Breast epithelium (tissue), 4 donors: ENCODE data around the gene BNIP2. TPM values are rescaled to one million over a fixed set of nuclear protein-coding genes. Genes with fewer than 3 reads are reported as not detected.

Experiments used
- DNase-seq, 2 donors: peaks; one replicate each; pipeline ENCODE4 v3.0.0-alpha.2; 2019; ENCODE audit warnings: low spot score in 2 of 2
- H3K27ac ChIP-seq, 2 donors: fragments of 200-600 bp; sonication (generic) in 1 of 2; one replicate each; pipeline ENCODE4 v1.5.1; 2016 to 2019; ENCODE audit warnings: mild to moderate bottlenecking in 1 of 2
- H3K27me3 ChIP-seq, 2 donors: fragments of 200-600 bp; sonication (generic) in 1 of 2; one replicate each; pipeline versions ENCODE4 v1.5.1 to v1.6.0; 2017 to 2019; ENCODE audit warnings: control low read depth in 1 of 2, mild to moderate bottlenecking in 1 of 2
- H3K36me3 ChIP-seq: fragments of 200-600 bp; one replicate; pipeline ENCODE4 v1.5.1; 2019
- H3K4me1 ChIP-seq, 2 donors: fragments of 200-600 bp; sonication (generic); one replicate each; pipeline ENCODE4 v1.5.1; 2016 to 2019; ENCODE audit warnings: control low read depth in 1 of 2
- H3K4me3 ChIP-seq, 3 donors: fragments of 200-600 bp; sonication (generic); 1 replicate in 2 of 3; 2 replicates in 1 of 3; pipeline ENCODE4 v1.5.1; 2016 to 2019; ENCODE audit warnings: mild to moderate bottlenecking in 3 of 3, moderate library complexity in 2 of 3
- H3K9me3 ChIP-seq, 2 donors: fragments of 200-600 bp; sonication (generic) in 1 of 2; one replicate each; pipeline ENCODE4 v1.5.1; 2016 to 2019; ENCODE audit warnings: control low read depth in 1 of 2
- CTCF ChIP-seq, 3 donors: fragments of 450-650 bp; IDR thresholded peaks; one replicate each; pipeline ENCODE4 v1.5.1; 2016 to 2017; ENCODE audit warnings: antibody characterized with exemption in 3 of 3, mild to moderate bottlenecking in 3 of 3, moderate library complexity in 3 of 3
- POLR2A ChIP-seq: fragments of 450-650 bp; IDR thresholded peaks from one replicate; pipeline ENCODE4 v1.6.1; 2016; ENCODE audit warnings: antibody characterized with exemption, mild to moderate bottlenecking, moderate library complexity
- POLR2AphosphoS5 ChIP-seq, 3 donors: sonication (generic); formaldehyde crosslinking; IDR thresholded peaks; one replicate each; pipeline ENCODE4 v1.6.1; 2017; ENCODE audit warnings: antibody characterized with exemption in 3 of 3
- intact Hi-C: fragments of 100-400 bp; cut with DNase I; formaldehyde crosslinking; loops from one replicate; pipeline ENCODE4 v1.15.1; 2023; ENCODE audit warnings: low total_unique reads
- total RNA-seq, 3 donors: library from RNA; depleted of rRNA; stranded (reverse); fragments of >200 nt; gene quantifications; one replicate each; pipeline ENCODE4 v1.1.0, GENCODE V29; 2016

BNIP2 gene
- total RNA-seq, 3 donors from 2014 or later, result 167 TPM

- TF ChIP-seq POLR2AphosphoS5 (IDR thresholded peaks at IDR 0.05) (peak in 1 of 3 donors; percentile 33), POLR2A (no peak), CTCF (IDR thresholded peaks at IDR 0.05) (no peak)
- no peak for DNase-seq
- H3K27ac ChIP-seq, result peak overlapping the region; percentile 99
- H3K27me3 ChIP-seq, result no peaks in the 10 kb centered on the region
- no peaks in the 10 kb centered on the region for H3K36me3 ChIP-seq
- H3K4me1 ChIP-seq, result peaks cover 0 to 22% of the 10 kb centered on the region in 2 donors
- peak overlapping the region; percentile 74 to 97 (median 94) for H3K4me3 ChIP-seq
- no peaks in the 10 kb centered on the region for H3K9me3 ChIP-seq
- intact Hi-C loops, result no loop called here
Observed at GRCh38 chr15:59688423-59688781, 718 bp downstream of the BNIP2 start.

GRCh38 chr15:59687836-59688235, 1.3 kb downstream of the BNIP2 start:
- H3K36me3 ChIP-seq, result no peaks in the 10 kb centered on the region
- H3K9me3 ChIP-seq, result no peaks in the 10 kb centered on the region
- intact Hi-C loops, result no loop called here
- peak overlapping the region; percentile 99 for H3K27ac ChIP-seq
- no peaks in the 10 kb centered on the region for H3K27me3 ChIP-seq
- H3K4me3 ChIP-seq, result peak overlapping the region; percentile 74 to 97 (median 94)
- H3K4me1 ChIP-seq, result peaks cover 0 to 22% of the 10 kb centered on the region in 2 donors
- no peak for TF ChIP-seq CTCF (IDR thresholded peaks at IDR 0.05)
- no peak for TF ChIP-seq POLR2AphosphoS5 (IDR thresholded peaks at IDR 0.05)
- TF ChIP-seq POLR2A, result no peak
- DNase-seq, result no peak

- no peak for DNase-seq
- Histone ChIP-seq H3K27me3 (no peaks in the 10 kb centered on the region), H3K4me1 (peaks cover 0 to 22% of the 10 kb centered on the region in 2 donors), H3K36me3 (no peaks in the 10 kb centered on the region), H3K9me3 (no peaks in the 10 kb centered on the region), H3K4me3 (peak overlapping the region in 1 of 3 donors; percentile 29), H3K27ac (peak overlapping the region in 1 of 2 donors; percentile 64)
- intact Hi-C loops, result no loop called here
- TF ChIP-seq POLR2A (no peak), POLR2AphosphoS5 (IDR thresholded peaks at IDR 0.05) (no peak), CTCF (IDR thresholded peaks at IDR 0.05) (no peak)
Observed at GRCh38 chr15:59686389-59686788, 2.7 kb downstream of the BNIP2 start.

- DNase-seq, result no peak
- Histone ChIP-seq H3K27ac (peak overlapping the region in 1 of 2 donors; percentile 64), H3K9me3 (no peaks in the 10 kb centered on the region), H3K4me1 (peaks cover 0 to 22% of the 10 kb centered on the region in 2 donors), H3K36me3 (no peaks in the 10 kb centered on the region), H3K27me3 (no peaks in the 10 kb centered on the region), H3K4me3 (peak overlapping the region in 1 of 3 donors; percentile 29)
- intact Hi-C loops, result no loop called here
- no peak for TF ChIP-seq CTCF (IDR thresholded peaks at IDR 0.05)
- TF ChIP-seq POLR2AphosphoS5 (IDR thresholded peaks at IDR 0.05), result no peak
- no peak for TF ChIP-seq POLR2A
Observed at GRCh38 chr15:59685737-59686297, 3.3 kb downstream of the BNIP2 start.

GRCh38 chr15:59680870-59681269, 8.2 kb downstream of the BNIP2 start:
- Histone ChIP-seq H3K9me3 (no peaks in the 10 kb centered on the region), H3K4me1 (peaks cover 0 to 4% of the 10 kb centered on the region in 2 donors), H3K36me3 (peaks cover 8% of the 10 kb centered on the region), H3K27ac (no peak overlapping the region), H3K4me3 (no peak overlapping the region), H3K27me3 (no peaks in the 10 kb centered on the region)
- intact Hi-C loops, result no loop called here
- DNase-seq, result no peak
- TF ChIP-seq POLR2A (no peak), CTCF (IDR thresholded peaks at IDR 0.05) (no peak), POLR2AphosphoS5 (IDR thresholded peaks at IDR 0.05) (no peak)
